ENCODE data around the gene FETUB.

The FETUB gene

DNA sequence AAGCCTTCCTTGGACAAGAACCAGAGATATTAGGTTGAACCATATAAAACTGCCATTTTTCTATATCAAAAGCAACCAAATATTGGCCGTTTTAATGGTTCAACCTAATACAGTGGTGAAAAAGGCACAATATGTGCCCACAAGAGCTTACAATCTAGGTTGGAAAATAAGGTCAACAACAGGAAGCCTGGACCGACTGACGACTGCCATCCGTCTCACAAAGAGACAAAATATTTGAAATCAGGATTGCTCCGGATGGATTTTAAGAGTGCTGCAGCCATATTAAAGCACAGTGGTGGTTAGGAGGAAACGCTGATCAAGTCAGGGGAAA, 26.0 kb upstream of the FETUB start:
- TF ChIP-seq, protein P1, sequence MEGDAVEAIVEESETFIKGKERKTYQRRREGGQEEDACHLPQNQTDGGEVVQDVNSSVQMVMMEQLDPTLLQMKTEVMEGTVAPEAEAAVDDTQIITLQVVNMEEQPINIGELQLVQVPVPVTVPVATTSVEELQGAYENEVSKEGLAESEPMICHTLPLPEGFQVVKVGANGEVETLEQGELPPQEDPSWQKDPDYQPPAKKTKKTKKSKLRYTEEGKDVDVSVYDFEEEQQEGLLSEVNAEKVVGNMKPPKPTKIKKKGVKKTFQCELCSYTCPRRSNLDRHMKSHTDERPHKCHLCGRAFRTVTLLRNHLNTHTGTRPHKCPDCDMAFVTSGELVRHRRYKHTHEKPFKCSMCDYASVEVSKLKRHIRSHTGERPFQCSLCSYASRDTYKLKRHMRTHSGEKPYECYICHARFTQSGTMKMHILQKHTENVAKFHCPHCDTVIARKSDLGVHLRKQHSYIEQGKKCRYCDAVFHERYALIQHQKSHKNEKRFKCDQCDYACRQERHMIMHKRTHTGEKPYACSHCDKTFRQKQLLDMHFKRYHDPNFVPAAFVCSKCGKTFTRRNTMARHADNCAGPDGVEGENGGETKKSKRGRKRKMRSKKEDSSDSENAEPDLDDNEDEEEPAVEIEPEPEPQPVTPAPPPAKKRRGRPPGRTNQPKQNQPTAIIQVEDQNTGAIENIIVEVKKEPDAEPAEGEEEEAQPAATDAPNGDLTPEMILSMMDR (conservative IDR thresholded peaks at IDR 0.05; ENCODE audit: low read length): no peak
- no peak overlapping the region for H3K4me3 ChIP-seq (ENCODE audit: low read length)

DNA sequence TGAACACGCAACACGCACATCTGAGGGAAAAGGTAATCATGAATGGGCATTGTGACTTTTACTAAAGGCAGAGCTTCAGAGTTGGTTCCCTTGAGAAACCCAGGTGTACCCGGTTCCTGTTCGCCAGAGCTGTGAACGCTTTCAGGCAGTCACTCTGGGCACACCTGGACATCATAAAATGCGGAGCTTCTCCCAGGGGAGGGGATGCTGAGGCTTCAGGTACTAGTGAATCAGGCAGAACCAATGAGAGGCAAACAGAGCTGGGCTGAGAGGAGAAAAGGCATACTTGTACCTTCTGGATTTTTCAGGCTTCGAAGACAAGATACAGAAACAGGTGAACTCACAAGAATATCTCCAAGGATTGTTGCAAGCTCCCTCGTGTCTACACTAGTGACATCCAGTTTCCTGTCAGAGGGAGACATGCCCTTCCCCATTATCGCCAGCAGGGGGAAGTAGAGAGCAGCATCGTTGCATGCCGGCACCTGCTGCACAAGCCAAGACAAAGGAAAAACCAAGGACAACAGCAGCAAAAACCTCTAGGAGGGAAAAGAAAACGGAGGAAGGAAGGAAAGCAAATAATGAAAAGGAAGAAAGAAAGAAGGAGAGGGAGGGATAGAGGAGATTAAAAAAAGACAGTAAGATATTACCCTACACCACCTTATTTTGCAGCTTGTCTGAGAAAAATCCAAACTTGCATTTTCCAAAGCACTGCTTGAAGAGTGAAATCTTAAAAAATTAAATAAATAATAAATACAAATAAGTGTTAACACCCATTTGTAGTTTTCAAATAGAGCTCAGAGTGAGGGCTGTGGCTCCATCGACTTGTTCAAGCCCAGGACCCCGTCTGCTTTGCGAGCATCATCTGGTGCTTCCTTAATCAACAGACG, 25.4 kb upstream of the FETUB start:
- peak; percentile 63 for DNase-seq (ENCODE audit: low read depth)
- TF ChIP-seq, protein P1 (conservative IDR thresholded peaks at IDR 0.05; ENCODE audit: low read length): peak; percentile 99
- H3K4me3 ChIP-seq (ENCODE audit: low read length): no peak overlapping the region

More for the DNA sequence above, 26.0 kb upstream of the FETUB start:
- no peak for DNase-seq (ENCODE audit: low read depth)

DNA sequence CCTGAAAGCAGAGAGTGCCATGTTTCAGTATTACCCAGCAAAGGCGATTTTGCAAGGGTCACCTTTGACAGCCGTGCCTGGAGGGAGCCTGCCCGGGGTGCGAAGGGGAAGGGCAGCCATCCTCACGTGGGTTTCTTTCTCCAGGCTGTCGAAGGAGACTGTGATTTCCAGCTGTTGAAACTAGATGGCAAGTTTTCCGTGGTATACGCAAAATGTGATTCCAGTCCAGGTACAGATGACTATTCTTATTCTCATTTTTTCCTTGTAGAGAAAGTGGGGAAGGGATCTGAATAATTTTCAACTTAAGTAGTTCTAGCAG, 23.9 kb upstream of the FETUB start:
- TF ChIP-seq, protein P1 (conservative IDR thresholded peaks at IDR 0.05; ENCODE audit: low read length): no peak
- no peak for DNase-seq (ENCODE audit: low read depth)
- no peak overlapping the region for H3K4me3 ChIP-seq (ENCODE audit: low read length)

DNA sequence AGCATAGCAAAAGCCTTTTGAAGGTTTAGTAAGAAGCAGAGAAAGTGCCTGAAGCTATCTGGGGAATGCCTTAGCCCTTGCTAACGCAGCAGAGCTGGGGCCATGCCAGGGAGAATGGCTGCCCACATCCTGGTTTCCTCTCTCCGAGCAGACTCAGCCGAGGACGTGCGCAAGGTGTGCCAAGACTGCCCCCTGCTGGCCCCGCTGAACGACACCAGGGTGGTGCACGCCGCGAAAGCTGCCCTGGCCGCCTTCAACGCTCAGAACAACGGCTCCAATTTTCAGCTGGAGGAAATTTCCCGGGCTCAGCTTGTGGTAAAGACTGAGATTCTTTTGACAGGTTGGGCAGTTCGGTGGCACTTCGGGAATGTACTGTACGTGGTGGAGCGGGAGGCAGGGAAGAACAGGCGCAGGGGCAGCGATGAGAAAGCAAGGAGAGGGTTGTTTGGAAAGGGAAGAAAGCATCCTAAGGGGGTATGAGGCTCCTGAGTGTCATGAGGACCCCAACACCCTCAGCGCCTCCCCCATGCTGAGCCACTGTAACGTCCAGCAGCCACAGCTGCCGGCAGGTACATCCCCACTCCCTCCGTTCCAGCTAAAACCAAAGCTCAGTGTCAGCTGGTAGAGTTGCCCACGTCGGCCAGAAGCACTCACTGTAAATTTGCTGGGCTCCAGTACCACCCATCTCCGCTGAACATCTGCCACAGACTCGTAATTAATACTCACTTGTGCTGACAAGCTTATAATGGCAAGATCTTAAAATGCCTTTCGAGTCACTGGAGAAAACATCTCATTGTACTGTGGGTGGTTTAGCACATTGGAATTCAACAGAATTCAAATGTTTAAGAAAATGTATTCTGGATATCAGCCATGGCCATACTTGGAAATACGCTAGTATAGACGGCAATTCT, 22.9 kb upstream of the FETUB start:
- TF ChIP-seq, protein P1 (conservative IDR thresholded peaks at IDR 0.05; ENCODE audit: low read length): peak; percentile 86
- H3K4me3 ChIP-seq (ENCODE audit: low read length): peak overlapping the region; percentile 35
- DNase-seq (ENCODE audit: low read depth): peak; percentile 98

DNA sequence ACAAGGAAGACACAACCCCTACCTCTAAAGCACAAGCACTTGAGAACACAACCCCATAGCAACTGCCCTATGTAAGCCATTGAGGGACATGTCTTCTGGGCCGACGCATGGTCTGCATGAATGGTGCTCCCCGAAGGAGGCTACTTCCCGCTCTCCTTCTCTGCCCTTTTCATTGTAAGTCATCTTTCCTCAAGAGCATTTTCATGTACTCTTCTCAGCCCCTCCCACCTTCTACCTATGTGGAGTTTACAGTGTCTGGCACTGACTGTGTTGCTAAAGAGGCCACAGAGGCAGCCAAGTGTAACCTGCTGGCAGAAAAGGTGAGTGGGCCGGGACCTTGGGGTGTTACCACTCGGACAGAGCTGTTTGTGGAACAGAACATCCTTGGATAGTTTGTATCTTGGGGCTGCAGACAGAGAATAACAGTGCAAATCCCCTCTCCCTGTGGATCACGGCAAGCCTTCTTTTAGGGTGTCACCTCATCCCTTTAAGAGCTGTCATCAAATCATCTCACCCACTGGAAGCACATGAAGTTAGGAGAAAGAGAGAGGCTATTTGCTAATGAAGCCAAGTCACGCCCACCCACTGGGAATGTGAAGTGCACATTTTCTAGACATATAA, 21.8 kb upstream of the FETUB start:
- TF ChIP-seq, protein P1 (conservative IDR thresholded peaks at IDR 0.05; ENCODE audit: low read length): no peak
- DNase-seq (ENCODE audit: low read depth): no peak
- H3K4me3 ChIP-seq (ENCODE audit: low read length): no peak overlapping the region

DNA sequence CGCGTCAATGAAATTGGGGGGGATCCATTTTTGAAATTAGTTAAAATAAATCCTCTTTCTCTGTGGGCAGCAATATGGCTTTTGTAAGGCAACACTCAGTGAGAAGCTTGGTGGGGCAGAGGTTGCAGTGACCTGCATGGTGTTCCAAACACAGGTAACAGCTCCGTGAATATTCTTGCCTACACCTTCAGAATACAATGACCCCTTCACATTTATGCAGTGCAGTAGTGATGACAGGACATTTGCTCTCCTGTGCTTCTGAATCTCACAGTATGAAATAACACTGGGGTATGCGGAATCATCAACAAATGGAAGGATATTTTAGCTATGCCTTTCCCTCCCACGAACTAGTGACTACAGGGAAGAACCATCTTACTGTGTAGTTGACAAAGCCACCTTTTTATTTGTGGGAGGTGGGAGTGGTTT, 20.4 kb upstream of the FETUB start:
- H3K4me3 ChIP-seq (ENCODE audit: low read length): no peak overlapping the region
- DNase-seq (ENCODE audit: low read depth): no peak
- TF ChIP-seq, protein P1 (conservative IDR thresholded peaks at IDR 0.05; ENCODE audit: low read length): no peak
